Measurements from ENCODE around the gene LRRC7. TPM values are rescaled to one million over a fixed set of nuclear protein-coding genes. Genes with fewer than 3 reads are reported as not detected.

LRRC7 gene
- total RNA-seq, 4 donors from 2014 or later, result 0.62 to 2.1 (median 1.3) TPM

GRCh38 chr1:69929308-69930057 is 361.8 kb downstream of the LRRC7 start:
- DNase-seq (no peak), ATAC-seq (no peak)
- no peak overlapping the region for H3K4me3 ChIP-seq
- no peaks in the 10 kb centered on the region for H3K9me3 ChIP-seq
- in situ Hi-C loops (cut with MboI; ENCODE audit: low sequenced_read_pairs in 4 of 4), result no loop called here
- H3K36me3 ChIP-seq, result no peaks in the 10 kb centered on the region
- TF ChIP-seq POLR2A (IDR thresholded peaks at IDR 0.05), result no peak
- TF ChIP-seq, protein P1, sequence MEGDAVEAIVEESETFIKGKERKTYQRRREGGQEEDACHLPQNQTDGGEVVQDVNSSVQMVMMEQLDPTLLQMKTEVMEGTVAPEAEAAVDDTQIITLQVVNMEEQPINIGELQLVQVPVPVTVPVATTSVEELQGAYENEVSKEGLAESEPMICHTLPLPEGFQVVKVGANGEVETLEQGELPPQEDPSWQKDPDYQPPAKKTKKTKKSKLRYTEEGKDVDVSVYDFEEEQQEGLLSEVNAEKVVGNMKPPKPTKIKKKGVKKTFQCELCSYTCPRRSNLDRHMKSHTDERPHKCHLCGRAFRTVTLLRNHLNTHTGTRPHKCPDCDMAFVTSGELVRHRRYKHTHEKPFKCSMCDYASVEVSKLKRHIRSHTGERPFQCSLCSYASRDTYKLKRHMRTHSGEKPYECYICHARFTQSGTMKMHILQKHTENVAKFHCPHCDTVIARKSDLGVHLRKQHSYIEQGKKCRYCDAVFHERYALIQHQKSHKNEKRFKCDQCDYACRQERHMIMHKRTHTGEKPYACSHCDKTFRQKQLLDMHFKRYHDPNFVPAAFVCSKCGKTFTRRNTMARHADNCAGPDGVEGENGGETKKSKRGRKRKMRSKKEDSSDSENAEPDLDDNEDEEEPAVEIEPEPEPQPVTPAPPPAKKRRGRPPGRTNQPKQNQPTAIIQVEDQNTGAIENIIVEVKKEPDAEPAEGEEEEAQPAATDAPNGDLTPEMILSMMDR (IDR thresholded peaks at IDR 0.05 in 4 of 5, conservative IDR thresholded peaks at IDR 0.05 in 1 of 5), result no peak
- intact Hi-C loops (cut with DNase I; ENCODE audit: low total_unique reads), result no loop called here
- no peaks in the 10 kb centered on the region for H3K4me1 ChIP-seq
- no peak overlapping the region for H3K27ac ChIP-seq
- no peaks in the 10 kb centered on the region for H3K27me3 ChIP-seq

GRCh38 chr1:69930396-69930795 is 362.7 kb downstream of the LRRC7 start:
- no peak for TF ChIP-seq POLR2A (IDR thresholded peaks at IDR 0.05)
- TF ChIP-seq, protein P1 (IDR thresholded peaks at IDR 0.05 in 4 of 5, conservative IDR thresholded peaks at IDR 0.05 in 1 of 5), result no peak
- Histone ChIP-seq H3K9me3 (no peaks in the 10 kb centered on the region), H3K27me3 (no peaks in the 10 kb centered on the region), H3K36me3 (no peaks in the 10 kb centered on the region), H3K4me1 (no peaks in the 10 kb centered on the region), H3K4me3 (no peak overlapping the region), H3K27ac (no peak overlapping the region)
- intact Hi-C loops (cut with DNase I; ENCODE audit: low total_unique reads), result no loop called here
- no peak for DNase-seq
- in situ Hi-C loops (cut with MboI; ENCODE audit: low sequenced_read_pairs in 4 of 4), result no loop called here
- no peak for ATAC-seq

DNA sequence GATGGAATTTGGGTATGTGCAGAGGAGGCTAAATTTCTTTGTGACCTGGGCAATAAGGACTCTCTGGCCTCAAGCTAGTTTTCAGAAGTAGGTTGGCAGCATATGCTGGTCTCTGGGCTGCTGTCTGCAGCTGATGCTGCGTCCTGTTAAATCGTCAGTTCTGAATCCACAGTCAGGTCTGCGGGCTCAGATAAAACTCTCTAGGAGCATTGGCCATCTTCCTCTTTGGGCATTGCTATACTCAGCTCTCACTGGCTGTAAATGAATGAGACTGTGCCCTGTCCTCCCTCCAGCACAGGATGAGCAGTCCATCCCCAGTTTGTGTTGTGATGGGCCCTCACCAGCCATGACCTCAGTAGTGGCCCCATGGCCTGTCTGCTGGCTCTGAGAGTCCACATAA is 365.0 kb downstream of the LRRC7 start:
- H3K36me3 ChIP-seq, result no peaks in the 10 kb centered on the region
- no peak overlapping the region for H3K27ac ChIP-seq
- no peaks in the 10 kb centered on the region for H3K27me3 ChIP-seq
- no peaks in the 10 kb centered on the region for H3K4me1 ChIP-seq
- intact Hi-C loops (cut with DNase I; ENCODE audit: low total_unique reads) (no loop called here), in situ Hi-C loops (cut with MboI; ENCODE audit: low sequenced_read_pairs in 4 of 4) (no loop called here)
- H3K4me3 ChIP-seq, result no peak overlapping the region
- ATAC-seq (no peak), DNase-seq (no peak)
- H3K9me3 ChIP-seq, result no peaks in the 10 kb centered on the region
- TF ChIP-seq, protein P1 (IDR thresholded peaks at IDR 0.05 in 4 of 5, conservative IDR thresholded peaks at IDR 0.05 in 1 of 5), result no peak
- no peak for TF ChIP-seq POLR2A (IDR thresholded peaks at IDR 0.05)

- ATAC-seq (no peak), DNase-seq (no peak)
- no peaks in the 10 kb centered on the region for H3K4me1 ChIP-seq
- intact Hi-C loops (cut with DNase I; ENCODE audit: low total_unique reads) (no loop called here), in situ Hi-C loops (cut with MboI; ENCODE audit: low sequenced_read_pairs in 4 of 4) (no loop called here)
- no peak overlapping the region for H3K4me3 ChIP-seq
- H3K9me3 ChIP-seq, result no peaks in the 10 kb centered on the region
- no peak for TF ChIP-seq POLR2A (IDR thresholded peaks at IDR 0.05)
- TF ChIP-seq, protein P1 (IDR thresholded peaks at IDR 0.05 in 4 of 5, conservative IDR thresholded peaks at IDR 0.05 in 1 of 5), result no peak
- no peaks in the 10 kb centered on the region for H3K36me3 ChIP-seq
- H3K27me3 ChIP-seq, result no peaks in the 10 kb centered on the region
- H3K27ac ChIP-seq, result no peak overlapping the region
Observed at GRCh38 chr1:69940231-69940630, 372.5 kb downstream of the LRRC7 start.

GRCh38 chr1:69940816-69941215 is 373.1 kb downstream of the LRRC7 start:
- no peaks in the 10 kb centered on the region for H3K36me3 ChIP-seq

More at GRCh38 chr1:69940816-69941215, 373.1 kb downstream of the LRRC7 start:
- no peaks in the 10 kb centered on the region for H3K27me3 ChIP-seq
- no peak overlapping the region for H3K27ac ChIP-seq
- no peaks in the 10 kb centered on the region for H3K4me1 ChIP-seq
- no peak for TF ChIP-seq POLR2A (IDR thresholded peaks at IDR 0.05)
- TF ChIP-seq, protein P1 (IDR thresholded peaks at IDR 0.05 in 4 of 5, conservative IDR thresholded peaks at IDR 0.05 in 1 of 5), result no peak
- DNase-seq (no peak), ATAC-seq (no peak)
- in situ Hi-C loops (cut with MboI; ENCODE audit: low sequenced_read_pairs in 4 of 4) (no loop called here), intact Hi-C loops (cut with DNase I; ENCODE audit: low total_unique reads) (no loop called here)
- H3K4me3 ChIP-seq, result no peak overlapping the region
- no peaks in the 10 kb centered on the region for H3K9me3 ChIP-seq

Measured in gastrocnemius medialis (tissue), 4 donors.